22Rv1 (cell line): ENCODE measurements around the gene TUB.

Source experiments
- CTCF ChIP-seq: fragments of 450-650 bp; IDR thresholded peaks from 2 replicates; pipeline ENCODE4 v1.5.1; 2017; ENCODE audit warnings: mild to moderate bottlenecking
- ZFX ChIP-seq: fragments of 450-650 bp; IDR thresholded peaks from 2 replicates; pipeline ENCODE4 v1.6.1; 2017; ENCODE audit warnings: antibody characterized with exemption, borderline replicate concordance

DNA sequence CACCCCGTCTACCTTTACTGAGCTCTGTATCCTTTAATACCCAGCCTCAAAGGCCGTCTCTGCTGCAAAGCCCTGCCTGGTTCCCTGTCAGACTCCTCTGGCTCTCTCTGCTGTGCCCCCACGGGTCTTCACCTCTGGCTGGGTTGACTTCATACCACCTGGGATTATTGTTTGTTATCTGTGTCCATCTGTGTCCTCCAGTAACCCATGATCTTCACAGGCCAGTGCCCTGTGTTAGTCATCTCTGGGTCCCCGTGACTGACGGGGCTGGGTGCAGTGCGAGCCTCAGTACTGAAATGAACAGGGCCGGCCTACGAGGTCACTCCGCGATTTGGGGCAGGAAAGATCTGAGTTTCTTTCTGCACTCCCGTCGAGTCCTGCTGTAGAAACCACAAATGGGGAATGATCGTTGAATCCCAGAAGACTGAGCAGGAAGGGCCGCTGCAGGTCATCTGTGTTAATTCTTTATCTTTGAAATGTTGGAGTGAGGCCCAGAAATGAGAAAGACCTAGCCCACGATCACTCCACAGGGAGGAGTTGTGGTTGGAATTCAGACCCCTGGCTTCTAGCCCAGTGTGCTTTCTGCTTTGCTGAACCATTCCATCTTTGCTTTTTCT is 12.3 kb upstream of the TUB start:
- TF ChIP-seq ZFX, result no peak
- TF ChIP-seq CTCF, result no peak
